LNCAP (cell line): Measurements from ENCODE around the gene MEGF9.

ENCODE experiments used
- TF ChIP-seq, protein P1 (sequence below): fragments of 450-650 bp; IDR thresholded peaks from 2 replicates; pipeline ENCODE4 v1.5.1; 2017; ENCODE audit warnings: mild to moderate bottlenecking

Gene MEGF9

GRCh38 chr9:120714088-120714845 is at the start of gene MEGF9:
MEGF9 (minus strand) TSS chr9:120714470; CDS start chr9:120714358, 112 bp downstream.
- TF ChIP-seq, protein P1, sequence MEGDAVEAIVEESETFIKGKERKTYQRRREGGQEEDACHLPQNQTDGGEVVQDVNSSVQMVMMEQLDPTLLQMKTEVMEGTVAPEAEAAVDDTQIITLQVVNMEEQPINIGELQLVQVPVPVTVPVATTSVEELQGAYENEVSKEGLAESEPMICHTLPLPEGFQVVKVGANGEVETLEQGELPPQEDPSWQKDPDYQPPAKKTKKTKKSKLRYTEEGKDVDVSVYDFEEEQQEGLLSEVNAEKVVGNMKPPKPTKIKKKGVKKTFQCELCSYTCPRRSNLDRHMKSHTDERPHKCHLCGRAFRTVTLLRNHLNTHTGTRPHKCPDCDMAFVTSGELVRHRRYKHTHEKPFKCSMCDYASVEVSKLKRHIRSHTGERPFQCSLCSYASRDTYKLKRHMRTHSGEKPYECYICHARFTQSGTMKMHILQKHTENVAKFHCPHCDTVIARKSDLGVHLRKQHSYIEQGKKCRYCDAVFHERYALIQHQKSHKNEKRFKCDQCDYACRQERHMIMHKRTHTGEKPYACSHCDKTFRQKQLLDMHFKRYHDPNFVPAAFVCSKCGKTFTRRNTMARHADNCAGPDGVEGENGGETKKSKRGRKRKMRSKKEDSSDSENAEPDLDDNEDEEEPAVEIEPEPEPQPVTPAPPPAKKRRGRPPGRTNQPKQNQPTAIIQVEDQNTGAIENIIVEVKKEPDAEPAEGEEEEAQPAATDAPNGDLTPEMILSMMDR = no peak

GRCh38 chr9:120761006-120761405 is 46.7 kb upstream of the MEGF9 start:
- TF ChIP-seq, protein P1 = no peak

GRCh38 chr9:120759755-120760400 is 45.6 kb upstream of the MEGF9 start:
- TF ChIP-seq, protein P1 = no peak

- TF ChIP-seq, protein P1 = no peak
Measured at GRCh38 chr9:120758544-120758943, 44.3 kb upstream of the MEGF9 start.

DNA sequence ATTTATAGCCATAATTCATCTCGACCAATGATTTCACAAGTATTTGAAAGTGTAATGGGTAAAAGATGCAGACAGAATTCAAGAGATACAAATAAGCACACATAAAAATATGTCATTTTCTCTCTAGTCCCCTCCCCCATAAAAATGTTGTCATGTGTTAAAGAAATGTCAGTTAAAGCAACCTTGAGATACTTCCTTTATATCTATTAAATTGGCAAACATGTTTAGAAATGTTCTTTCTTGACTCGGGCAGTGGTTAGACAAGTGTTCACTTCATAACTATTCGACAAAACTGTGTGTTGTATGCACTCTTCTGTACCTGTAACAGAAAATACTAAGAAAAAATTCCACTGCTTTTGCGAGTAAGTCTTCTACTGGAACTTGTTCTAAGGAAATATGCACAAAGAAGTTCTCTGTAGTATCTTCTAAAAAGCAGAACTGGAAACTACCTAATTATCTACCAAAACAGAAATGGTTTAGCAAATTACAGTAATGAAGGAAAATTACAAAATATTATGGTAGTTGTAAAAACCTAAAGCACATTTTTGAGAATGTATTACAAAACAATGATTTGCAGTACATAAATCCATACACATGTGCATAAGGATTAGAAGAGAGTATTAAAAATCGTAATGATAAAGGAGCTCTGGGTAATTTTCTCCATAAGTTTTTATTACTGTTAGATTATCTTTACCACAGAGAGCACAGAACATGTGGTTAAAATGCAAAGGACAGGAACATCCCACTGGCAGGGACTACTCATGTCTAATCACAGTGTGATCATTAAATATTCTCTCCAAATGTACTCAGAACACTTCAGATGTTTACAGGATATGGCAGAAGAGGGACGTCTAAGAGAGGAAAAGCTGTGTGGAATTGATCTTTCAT is 43.0 kb upstream of the MEGF9 start:
- TF ChIP-seq, protein P1 = no peak

DNA sequence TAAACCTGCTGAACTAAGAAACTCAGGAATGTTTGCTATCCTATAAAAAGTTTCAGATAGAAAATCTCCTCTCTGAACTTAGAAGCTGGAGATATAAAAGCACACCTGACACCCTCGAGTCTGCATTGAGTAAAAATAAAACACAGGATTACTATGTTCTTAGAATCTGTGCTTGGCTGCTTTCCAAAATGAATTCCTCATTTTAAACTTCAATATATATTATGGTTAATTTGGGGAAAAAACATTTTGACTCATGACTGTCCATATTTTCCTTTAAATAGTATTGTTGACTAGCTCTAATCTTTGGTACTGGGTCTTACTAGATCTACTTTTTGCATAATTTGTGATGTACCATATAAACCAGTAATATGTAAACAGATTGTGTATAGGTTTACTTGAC is 42.3 kb upstream of the MEGF9 start:
- TF ChIP-seq, protein P1 = no peak

DNA sequence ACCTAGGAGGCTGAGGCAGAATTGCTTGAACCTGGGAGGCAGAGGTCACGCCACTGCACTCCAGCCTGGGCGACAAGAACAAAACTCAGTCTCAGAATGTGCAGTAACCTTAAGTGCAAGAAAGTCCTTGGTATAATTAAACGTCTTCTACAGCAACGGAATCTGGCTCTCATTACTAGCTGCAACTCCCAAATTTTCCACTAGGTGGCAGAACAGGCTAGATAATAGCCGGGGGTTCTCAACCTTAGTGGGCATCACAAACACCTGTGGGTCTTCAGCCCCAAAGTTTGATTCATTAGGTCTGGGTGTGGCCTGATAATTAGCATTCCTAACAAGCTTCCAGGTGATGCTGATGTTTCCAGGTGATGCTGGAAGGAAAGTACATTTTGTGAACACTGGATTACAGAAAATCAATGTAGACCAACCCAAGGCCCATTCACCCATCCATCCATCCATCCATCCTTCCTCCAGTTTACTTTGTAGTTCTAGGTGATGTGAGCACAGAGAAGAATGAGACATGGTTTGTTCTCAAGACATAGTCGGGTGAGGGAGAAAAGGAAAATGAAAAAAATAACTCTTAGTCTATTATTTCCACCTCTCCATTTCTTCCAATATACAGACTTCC is 41.7 kb upstream of the MEGF9 start:
- TF ChIP-seq, protein P1 = peak; percentile 92
